ENCODE measurements around the gene GOSR2.

- TF ChIP-seq POLR2A (IDR thresholded peaks at IDR 0.05; ENCODE audit: control extremely low read depth in 1 of 2, low read depth in 2 of 2, low read length in 2 of 2) (no peak), EP300 (IDR thresholded peaks at IDR 0.05; ENCODE audit: borderline replicate concordance in 1 of 2, low read depth in 2 of 2, low read length in 2 of 2) (no peak), KDM1A (IDR thresholded peaks at IDR 0.05; ENCODE audit: borderline replicate concordance, low read length) (no peak), MAX (IDR thresholded peaks at IDR 0.05) (no peak), EZH2 (IDR thresholded peaks at IDR 0.05; ENCODE audit: low read depth, low read length, severe bottlenecking) (no peak), CTCF (IDR thresholded peaks at IDR 0.05; ENCODE audit: control extremely low read depth in 1 of 3, insufficient read depth in 1 of 3, low read depth in 1 of 3, low read length in 3 of 3) (no peak), SRF (IDR thresholded peaks at IDR 0.05; ENCODE audit: low read depth, low read length) (no peak), NRF1 (IDR thresholded peaks at IDR 0.05; ENCODE audit: low read depth, low read length) (no peak), CEBPB (IDR thresholded peaks at IDR 0.05; ENCODE audit: low read depth, low read length) (no peak), CBX8 (IDR thresholded peaks at IDR 0.05; ENCODE audit: borderline replicate concordance, low read depth, low read length) (no peak), EGR1 (IDR thresholded peaks at IDR 0.05; ENCODE audit: borderline replicate concordance, low read depth, low read length) (no peak), TBP (IDR thresholded peaks at IDR 0.05; ENCODE audit: low read depth, low read length) (no peak), GABPA (IDR thresholded peaks at IDR 0.05; ENCODE audit: borderline replicate concordance, insufficient read depth, low read length) (no peak)
These were observed 33.4 kb upstream of the GOSR2 start for GRCh38 chr17:46889519-46889918.
